OCI-LY3 (cell line): ENCODE data around the gene TNFRSF6B.

Experiments
- CTCF ChIP-seq: fragments of 200-600, 300-600 bp; sonication (generic); IDR thresholded peaks from 2 replicates; pipeline ENCODE4 v1.5.1; 2014; ENCODE audit warnings: antibody characterized with exemption, low read length, low read depth
- EZH2phosphoT487 ChIP-seq: fragments of 200-600 bp; shearing (Covaris generic); IDR thresholded peaks from 2 replicates; pipeline ENCODE4 v1.6.1; 2018; ENCODE audit warnings: antibody characterized with exemption, mixed run types, low read depth

- no peak for TF ChIP-seq CTCF
- TF ChIP-seq EZH2phosphoT487, result no peak
These were observed 1.6 kb downstream of the TNFRSF6B start for GRCh38 chr20:63697868-63698545.
